Measurements from ENCODE around the gene TBCD. TPM values are rescaled to one million over a fixed set of nuclear protein-coding genes. Genes with fewer than 3 reads are reported as not detected.

The TBCD gene
- total RNA-seq, 1 experiment from 2014 or later, result 173 TPM

- TF ChIP-seq ZBTB43 (CRISPR knock-in tag; IDR thresholded peaks at IDR 0.05) (no peak), PRDM15 (CRISPR knock-in tag; IDR thresholded peaks at IDR 0.05) (no peak), ARID4B (CRISPR knock-in tag; IDR thresholded peaks at IDR 0.05; ENCODE audit: borderline replicate concordance) (no peak), NFATC4 (CRISPR knock-in tag; IDR thresholded peaks at IDR 0.05) (no peak), SMAD3 (CRISPR knock-in tag; IDR thresholded peaks at IDR 0.05; ENCODE audit: borderline replicate concordance) (no peak), NR2C2 (CRISPR knock-in tag; IDR thresholded peaks at IDR 0.05) (no peak), ATF3 (CRISPR knock-in tag; conservative IDR thresholded peaks at IDR 0.05) (no peak), ETV6 (CRISPR knock-in tag; IDR thresholded peaks at IDR 0.05) (no peak), NFE2L1 (CRISPR knock-in tag; IDR thresholded peaks at IDR 0.05) (no peak), AR (CRISPR knock-in tag; IDR thresholded peaks at IDR 0.05) (no peak), SP1 (CRISPR knock-in tag; conservative IDR thresholded peaks at IDR 0.05) (no peak), ZNF512 (CRISPR knock-in tag; IDR thresholded peaks at IDR 0.05; ENCODE audit: borderline replicate concordance) (no peak)
These were observed 141.9 kb downstream of the TBCD start (continued) for GRCh38 chr17:82893779-82894178.

GRCh38 chr17:82894389-82894788 lies 142.5 kb downstream of the TBCD start:
- POLR2A ChIA-PET, result no interaction called here
- TF ChIP-seq SP1 (CRISPR knock-in tag; conservative IDR thresholded peaks at IDR 0.05) (no peak), E2F4 (CRISPR knock-in tag; IDR thresholded peaks at IDR 0.05; ENCODE audit: borderline replicate concordance, low read depth) (no peak), AFF4 (CRISPR knock-in tag; IDR thresholded peaks at IDR 0.05; ENCODE audit: borderline replicate concordance) (no peak), PREB (CRISPR knock-in tag; IDR thresholded peaks at IDR 0.05; ENCODE audit: borderline replicate concordance) (no peak)

More at GRCh38 chr17:82894389-82894788, 142.5 kb downstream of the TBCD start:
- no peak overlapping the region for H3K27ac Mint-ChIP-seq
- no peaks in the 10 kb centered on the region for H3K9me3 Mint-ChIP-seq
- H3K4me1 Mint-ChIP-seq, result peaks cover 7% of the 10 kb centered on the region
- ATAC-seq (no peak), DNase-seq (ENCODE audit: low spot score) (no peak)
- H3K36me3 Mint-ChIP-seq, result peaks cover 41% of the 10 kb centered on the region
- no peaks in the 10 kb centered on the region for H3K27me3 Mint-ChIP-seq (ENCODE audit: low read depth)
- no peak overlapping the region for H3K4me3 Mint-ChIP-seq
- CTCF ChIA-PET, result no interaction called here
